ENCODE data around the gene RIPOR3. TPM values are rescaled to one million over a fixed set of nuclear protein-coding genes. Genes with fewer than 3 reads are reported as not detected.

RIPOR3 gene
- polyA plus RNA-seq, 1 donor (not counting 4 experiments of a cell fraction or from before 2014, with no cell fraction given), result 0.10 TPM

DNA sequence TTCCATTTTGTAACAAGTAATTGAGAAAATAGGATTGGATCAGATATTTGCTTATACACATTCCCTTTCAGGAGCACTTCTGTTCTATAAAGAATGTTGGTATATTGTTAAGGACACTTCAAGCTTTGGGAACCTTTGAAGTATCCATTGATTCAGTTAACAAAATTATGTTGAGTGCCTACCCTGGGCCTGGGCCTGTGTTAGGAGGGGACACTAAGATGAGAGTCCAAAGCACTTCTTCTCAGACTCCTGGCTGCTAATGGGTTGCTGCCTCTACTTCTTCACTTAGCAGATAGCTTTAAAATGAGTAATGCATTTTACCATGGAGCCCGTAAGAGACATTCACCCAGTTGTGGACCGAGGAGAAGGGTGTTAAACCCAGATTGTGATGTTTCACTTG lies 140.8 kb downstream of the RIPOR3 start:
- Histone ChIP-seq H3K27ac (ENCODE audit: control insufficient read depth, insufficient read depth, low read length) (peak overlapping the region; percentile 59), H3K9ac (ENCODE audit: control insufficient read depth, extremely low read depth, insufficient read depth, low read length) (no peak overlapping the region), H4K20me1 (ENCODE audit: control insufficient read depth, extremely low read depth, insufficient read depth, low read length) (no peaks in the 10 kb centered on the region), H2AFZ (ENCODE audit: control insufficient read depth, low read length) (no peak overlapping the region), H3K27me3 (ENCODE audit: control insufficient read depth, extremely low read depth, insufficient read depth, low read length) (no peaks in the 10 kb centered on the region), H3K4me1 (ENCODE audit: control insufficient read depth, extremely low read depth, insufficient read depth, low read length) (peaks cover 33% of the 10 kb centered on the region), H3K4me3 (ENCODE audit: control insufficient read depth in 2 of 3, extremely low read depth in 1 of 3, insufficient read depth in 2 of 3, low read depth in 1 of 3, low read length in 3 of 3) (no peak overlapping the region), H3K79me2 (ENCODE audit: control insufficient read depth, insufficient read depth, low read length) (peaks cover 72% of the 10 kb centered on the region), H3K4me2 (ENCODE audit: control insufficient read depth, extremely low read depth, insufficient read depth, low read depth, low read length) (peak overlapping the region; percentile 49), H3K36me3 (ENCODE audit: control insufficient read depth in 2 of 2, extremely low read depth in 1 of 2, insufficient read depth in 2 of 2, low read length in 2 of 2) (peaks cover 8 to 11% of the 10 kb centered on the region in 2 experiments), H3K9me1 (ENCODE audit: control insufficient read depth, extremely low read depth, insufficient read depth, low read length) (peaks cover 2% of the 10 kb centered on the region), H3K9me3 (ENCODE audit: control insufficient read depth, low read depth, low read length) (no peaks in the 10 kb centered on the region)
- FAIRE-seq (no peak), DNase-seq (ENCODE audit: low read depth, low spot score) (no peak)
- no peak for TF ChIP-seq EZH2 (IDR thresholded peaks at IDR 0.05; ENCODE audit: low read length)
- TF ChIP-seq, protein P1, sequence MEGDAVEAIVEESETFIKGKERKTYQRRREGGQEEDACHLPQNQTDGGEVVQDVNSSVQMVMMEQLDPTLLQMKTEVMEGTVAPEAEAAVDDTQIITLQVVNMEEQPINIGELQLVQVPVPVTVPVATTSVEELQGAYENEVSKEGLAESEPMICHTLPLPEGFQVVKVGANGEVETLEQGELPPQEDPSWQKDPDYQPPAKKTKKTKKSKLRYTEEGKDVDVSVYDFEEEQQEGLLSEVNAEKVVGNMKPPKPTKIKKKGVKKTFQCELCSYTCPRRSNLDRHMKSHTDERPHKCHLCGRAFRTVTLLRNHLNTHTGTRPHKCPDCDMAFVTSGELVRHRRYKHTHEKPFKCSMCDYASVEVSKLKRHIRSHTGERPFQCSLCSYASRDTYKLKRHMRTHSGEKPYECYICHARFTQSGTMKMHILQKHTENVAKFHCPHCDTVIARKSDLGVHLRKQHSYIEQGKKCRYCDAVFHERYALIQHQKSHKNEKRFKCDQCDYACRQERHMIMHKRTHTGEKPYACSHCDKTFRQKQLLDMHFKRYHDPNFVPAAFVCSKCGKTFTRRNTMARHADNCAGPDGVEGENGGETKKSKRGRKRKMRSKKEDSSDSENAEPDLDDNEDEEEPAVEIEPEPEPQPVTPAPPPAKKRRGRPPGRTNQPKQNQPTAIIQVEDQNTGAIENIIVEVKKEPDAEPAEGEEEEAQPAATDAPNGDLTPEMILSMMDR (optimal IDR thresholded peaks at IDR 0.05 in 1 of 3, IDR thresholded peaks at IDR 0.05 in 1 of 3, conservative IDR thresholded peaks at IDR 0.05 in 1 of 3; ENCODE audit: extremely low read depth in 1 of 3, insufficient read depth in 2 of 3, low read length in 3 of 3), result no peak
- dilution Hi-C loops (cut with MboI; ENCODE audit: extremely low pct_ligation_motif_present, low sequenced_read_pairs), result no loop called here

- H3K79me2 ChIP-seq (ENCODE audit: control insufficient read depth, insufficient read depth, low read length), result peaks cover 74% of the 10 kb centered on the region
- TF ChIP-seq, protein P1 (optimal IDR thresholded peaks at IDR 0.05 in 1 of 3, IDR thresholded peaks at IDR 0.05 in 1 of 3, conservative IDR thresholded peaks at IDR 0.05 in 1 of 3; ENCODE audit: extremely low read depth in 1 of 3, insufficient read depth in 2 of 3, low read length in 3 of 3), result no peak
- TF ChIP-seq EZH2 (IDR thresholded peaks at IDR 0.05; ENCODE audit: low read length), result no peak
These were observed 142.9 kb downstream of the RIPOR3 start for GRCh38 chr20:50548396-50548795.

More at GRCh38 chr20:50548396-50548795, 142.9 kb downstream of the RIPOR3 start:
- Histone ChIP-seq H3K9me1 (ENCODE audit: control insufficient read depth, extremely low read depth, insufficient read depth, low read length) (peaks cover 2% of the 10 kb centered on the region), H3K27ac (ENCODE audit: control insufficient read depth, insufficient read depth, low read length) (no peak overlapping the region), H3K4me3 (ENCODE audit: control insufficient read depth in 2 of 3, extremely low read depth in 1 of 3, insufficient read depth in 2 of 3, low read depth in 1 of 3, low read length in 3 of 3) (no peak overlapping the region), H3K9me3 (ENCODE audit: control insufficient read depth, low read depth, low read length) (no peaks in the 10 kb centered on the region), H3K27me3 (ENCODE audit: control insufficient read depth, extremely low read depth, insufficient read depth, low read length) (no peaks in the 10 kb centered on the region), H3K9ac (ENCODE audit: control insufficient read depth, extremely low read depth, insufficient read depth, low read length) (no peak overlapping the region), H2AFZ (ENCODE audit: control insufficient read depth, low read length) (no peak overlapping the region), H4K20me1 (ENCODE audit: control insufficient read depth, extremely low read depth, insufficient read depth, low read length) (no peaks in the 10 kb centered on the region), H3K4me1 (ENCODE audit: control insufficient read depth, extremely low read depth, insufficient read depth, low read length) (peaks cover 33% of the 10 kb centered on the region), H3K36me3 (ENCODE audit: control insufficient read depth in 2 of 2, extremely low read depth in 1 of 2, insufficient read depth in 2 of 2, low read length in 2 of 2) (peaks cover 6 to 11% of the 10 kb centered on the region in 2 experiments), H3K4me2 (ENCODE audit: control insufficient read depth, extremely low read depth, insufficient read depth, low read depth, low read length) (no peak overlapping the region)
- DNase-seq (ENCODE audit: low read depth, low spot score), result no peak
- no peak for FAIRE-seq
- dilution Hi-C loops (cut with MboI; ENCODE audit: extremely low pct_ligation_motif_present, low sequenced_read_pairs), result no loop called here
